Nucleus accumbens (tissue), 56 donors: ENCODE data around the gene STAP2.
"Not testable (repeated sequence)": the region's sequence is repeated elsewhere in the genome, so short reads cannot be mapped to it uniquely, and the experiment has no call there.

ENCODE experiments used
- DNase-seq, 56 donors: peaks; one replicate each; lab custom pipeline; 2025; lab: John Stamatoyannopoulos, UW

The STAP2 gene

GRCh38 chr19:4278419-4279266, 60.0 kb downstream of the STAP2 start, which contains the start of gene SHD:
TSS of gene SHD (plus strand) at chr19:4279266. CDS start at chr19:4280064, 798 bp downstream.
- peak in 2 of 56 donors; percentile 12 to 21 for DNase-seq

GRCh38 chr19:4278010-4278409, 60.6 kb downstream of the STAP2 start:
- no peak for DNase-seq

- no peak for DNase-seq
These were observed 61.4 kb downstream of the STAP2 start for GRCh38 chr19:4277191-4277696.

GRCh38 chr19:4274321-4274686, 64.3 kb downstream of the STAP2 start:
- not testable (repeated sequence) for DNase-seq
